ENCODE measurements around the gene TOMM40.

DNA sequence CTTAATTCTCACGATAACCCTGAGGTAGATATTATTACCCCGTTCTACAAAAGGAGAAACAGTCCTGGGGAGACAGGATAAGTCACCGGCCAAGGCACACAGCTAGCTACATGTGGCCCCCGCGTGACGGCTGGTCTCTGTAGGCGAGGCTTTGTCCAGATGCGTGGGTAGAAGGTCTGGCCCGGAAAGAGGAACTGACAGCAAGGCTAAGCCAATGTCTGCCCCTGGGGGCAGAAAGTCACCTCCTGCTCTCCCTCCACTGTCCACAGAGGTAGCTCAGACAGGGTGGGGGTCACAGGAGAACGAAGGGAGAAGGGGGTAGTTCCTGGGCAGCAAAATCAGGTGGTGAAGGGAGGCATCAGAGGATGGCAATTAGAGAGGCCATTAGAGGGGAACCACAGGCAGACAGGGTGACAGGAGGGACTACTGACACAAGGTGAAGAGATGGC is 52.8 kb downstream of the TOMM40 start:
- TF ChIP-seq, protein P1, sequence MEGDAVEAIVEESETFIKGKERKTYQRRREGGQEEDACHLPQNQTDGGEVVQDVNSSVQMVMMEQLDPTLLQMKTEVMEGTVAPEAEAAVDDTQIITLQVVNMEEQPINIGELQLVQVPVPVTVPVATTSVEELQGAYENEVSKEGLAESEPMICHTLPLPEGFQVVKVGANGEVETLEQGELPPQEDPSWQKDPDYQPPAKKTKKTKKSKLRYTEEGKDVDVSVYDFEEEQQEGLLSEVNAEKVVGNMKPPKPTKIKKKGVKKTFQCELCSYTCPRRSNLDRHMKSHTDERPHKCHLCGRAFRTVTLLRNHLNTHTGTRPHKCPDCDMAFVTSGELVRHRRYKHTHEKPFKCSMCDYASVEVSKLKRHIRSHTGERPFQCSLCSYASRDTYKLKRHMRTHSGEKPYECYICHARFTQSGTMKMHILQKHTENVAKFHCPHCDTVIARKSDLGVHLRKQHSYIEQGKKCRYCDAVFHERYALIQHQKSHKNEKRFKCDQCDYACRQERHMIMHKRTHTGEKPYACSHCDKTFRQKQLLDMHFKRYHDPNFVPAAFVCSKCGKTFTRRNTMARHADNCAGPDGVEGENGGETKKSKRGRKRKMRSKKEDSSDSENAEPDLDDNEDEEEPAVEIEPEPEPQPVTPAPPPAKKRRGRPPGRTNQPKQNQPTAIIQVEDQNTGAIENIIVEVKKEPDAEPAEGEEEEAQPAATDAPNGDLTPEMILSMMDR (conservative IDR thresholded peaks at IDR 0.05 in 1 of 2, IDR thresholded peaks at IDR 0.05 in 1 of 2; ENCODE audit: extremely low read depth in 1 of 2, insufficient read depth in 1 of 2, low read depth in 1 of 2, low read length in 2 of 2) = no peak
- no peak for TF ChIP-seq EZH2 (IDR thresholded peaks at IDR 0.05; ENCODE audit: borderline replicate concordance, low read length)

All from mammary epithelial cell (primary cell).